Activated CD4-positive, CD25-positive, alpha-beta regulatory T cell (primary cell): ENCODE results near the gene KCNMB3.
"Not testable (repeated sequence)": the region's sequence is repeated elsewhere in the genome, so short reads cannot be mapped to it uniquely, and the experiment has no call there.

Experiments used
- DNase-seq, 4 experiments: peaks; one replicate each; lab custom pipeline; 2025; lab: John Stamatoyannopoulos, UW

KCNMB3 gene

GRCh38 chr3:179250803-179251476 is at the start of gene KCNMB3:
Gene KCNMB3, minus strand, starts transcription at chr3:179251114. Its CDS starts 124 bp downstream, at chr3:179250990.
- DNase-seq = no peak

- no peak for DNase-seq
Measured at GRCh38 chr3:179299999-179300613, 49.2 kb upstream of the KCNMB3 start.

- no peak for DNase-seq
Measured at GRCh38 chr3:179299316-179299715, 48.4 kb upstream of the KCNMB3 start.

GRCh38 chr3:179297971-179298725 is 47.2 kb upstream of the KCNMB3 start:
- DNase-seq = no peak

GRCh38 chr3:179292450-179292849 is 41.5 kb upstream of the KCNMB3 start:
- DNase-seq = no peak

GRCh38 chr3:179289295-179289694 is 38.4 kb upstream of the KCNMB3 start:
- no peak for DNase-seq

- no peak for DNase-seq
Measured at GRCh38 chr3:179288845-179289244, 37.9 kb upstream of the KCNMB3 start.

- no peak for DNase-seq
Measured at GRCh38 chr3:179286331-179286730, 35.4 kb upstream of the KCNMB3 start.

- DNase-seq = no peak
Measured at GRCh38 chr3:179281825-179282224, 30.9 kb upstream of the KCNMB3 start.

GRCh38 chr3:179279837-179280236 is 28.9 kb upstream of the KCNMB3 start:
- DNase-seq = no peak

GRCh38 chr3:179278932-179279693 is 28.2 kb upstream of the KCNMB3 start:
- no peak for DNase-seq

- DNase-seq = no peak
Measured at GRCh38 chr3:179278151-179278550, 27.2 kb upstream of the KCNMB3 start.

- no peak for DNase-seq
Measured at GRCh38 chr3:179276743-179277142, 25.8 kb upstream of the KCNMB3 start.

- no peak for DNase-seq
Measured at GRCh38 chr3:179276001-179276400, 25.1 kb upstream of the KCNMB3 start.

- DNase-seq = not testable (repeated sequence)
Measured at GRCh38 chr3:179274434-179274833, 23.5 kb upstream of the KCNMB3 start.

- no peak for DNase-seq
Measured at GRCh38 chr3:179272385-179272784, 21.5 kb upstream of the KCNMB3 start.

- DNase-seq = no peak
Measured at GRCh38 chr3:179269152-179269707, 18.3 kb upstream of the KCNMB3 start.

- DNase-seq = no peak
Measured at GRCh38 chr3:179268400-179269051, 17.6 kb upstream of the KCNMB3 start.

- no peak for DNase-seq
Measured at GRCh38 chr3:179266701-179267211, 15.8 kb upstream of the KCNMB3 start.

- DNase-seq = no peak
Measured at GRCh38 chr3:179265875-179266274, 15.0 kb upstream of the KCNMB3 start.

- DNase-seq = no peak
Measured at GRCh38 chr3:179265092-179265491, 14.2 kb upstream of the KCNMB3 start.
